ENCODE results near the gene SCO1. TPM values are rescaled to one million over a fixed set of nuclear protein-coding genes. Genes with fewer than 3 reads are reported as not detected.
A peak's percentile ranks its signal among the peaks of the same experiment; 100 is the strongest.

Gene SCO1
- total RNA-seq, 1 donor from 2014 or later: 15.4 TPM

- DNase-seq: no peak
These were observed 44.2 kb downstream of the SCO1 start for GRCh38 chr17:10652984-10653659.

- DNase-seq: no peak
These were observed 45.4 kb downstream of the SCO1 start for GRCh38 chr17:10651927-10652326.

- DNase-seq: no peak
These were observed 47.7 kb downstream of the SCO1 start for GRCh38 chr17:10649602-10650001.

GRCh38 chr17:10648956-10649355 is 48.4 kb downstream of the SCO1 start:
- DNase-seq: no peak

- DNase-seq: no peak
These were observed 49.0 kb downstream of the SCO1 start for GRCh38 chr17:10648381-10648780.

- peak; percentile 40 for DNase-seq
These were observed 50.8 kb downstream of the SCO1 start for GRCh38 chr17:10646392-10646990.

GRCh38 chr17:10640475-10640874 is 56.9 kb downstream of the SCO1 start:
- DNase-seq: no peak

GRCh38 chr17:10638151-10638550 is 59.2 kb downstream of the SCO1 start:
- DNase-seq: no peak

GRCh38 chr17:10635290-10635689 is 62.0 kb downstream of the SCO1 start:
- no peak for DNase-seq

GRCh38 chr17:10633738-10634379 is 63.5 kb downstream of the SCO1 start:
- no peak for DNase-seq

- no peak for DNase-seq
These were observed 65.6 kb downstream of the SCO1 start for GRCh38 chr17:10631701-10632100.

GRCh38 chr17:10631048-10631700 is 66.2 kb downstream of the SCO1 start:
- no peak for DNase-seq

- no peak for DNase-seq
These were observed 67.6 kb downstream of the SCO1 start for GRCh38 chr17:10629706-10630105.

GRCh38 chr17:10628756-10629155 is 68.6 kb downstream of the SCO1 start:
- no peak for DNase-seq

GRCh38 chr17:10626390-10626789 is 70.9 kb downstream of the SCO1 start:
- no peak for DNase-seq

GRCh38 chr17:10624969-10625368 is 72.4 kb downstream of the SCO1 start:
- DNase-seq: peak; percentile 25

- DNase-seq: no peak
These were observed 73.5 kb downstream of the SCO1 start for GRCh38 chr17:10623737-10624338.

GRCh38 chr17:10622617-10623485 is 74.5 kb downstream of the SCO1 start:
- DNase-seq: no peak

Measured in skin of body (tissue), 2 donors.